Fibroblast of skin of right biceps (primary cell): ENCODE measurements around the gene NFYA.

Experiments
- DNase-seq: peaks from one replicate; pipeline ENCODE4 v3.0.0-alpha.2; 2013

NFYA gene

DNA sequence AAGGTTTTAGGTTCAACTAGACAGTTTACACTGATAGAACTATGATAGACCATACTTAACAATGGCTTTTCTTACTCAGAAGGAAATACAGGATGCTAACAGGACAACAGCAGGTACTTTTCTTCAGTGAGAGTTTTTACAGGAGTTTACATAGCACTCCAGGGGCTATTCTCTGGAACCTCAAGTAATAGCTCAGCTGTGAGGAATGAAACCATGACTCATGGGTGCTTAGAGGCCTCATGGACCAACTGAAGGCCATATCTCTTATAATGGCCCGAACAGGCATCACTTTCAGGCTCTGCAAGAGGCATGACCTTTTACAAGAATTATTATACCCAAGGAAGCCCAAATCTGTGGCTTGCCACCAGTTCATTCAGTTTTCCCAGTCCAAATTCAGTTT is 49.6 kb downstream of the NFYA start:
- peak; percentile 10 for DNase-seq

DNA sequence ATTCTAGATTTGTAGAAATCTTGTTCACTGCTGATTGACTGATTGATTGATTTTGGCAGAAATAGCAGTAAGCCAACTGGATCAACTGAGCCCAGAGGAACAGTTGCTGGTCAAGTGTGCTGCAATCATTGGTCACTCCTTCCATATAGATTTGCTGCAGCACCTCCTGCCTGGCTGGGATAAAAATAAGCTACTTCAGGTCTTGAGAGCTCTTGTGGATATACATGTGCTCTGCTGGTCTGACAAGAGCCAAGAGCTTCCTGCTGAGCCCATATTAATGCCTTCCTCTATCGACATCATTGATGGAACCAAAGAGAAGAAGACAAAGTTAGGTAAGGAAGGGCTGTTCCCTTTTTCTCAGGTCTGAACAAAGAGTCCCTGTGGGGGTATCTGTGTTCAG is 50.1 kb downstream of the NFYA start:
- no peak for DNase-seq

DNA sequence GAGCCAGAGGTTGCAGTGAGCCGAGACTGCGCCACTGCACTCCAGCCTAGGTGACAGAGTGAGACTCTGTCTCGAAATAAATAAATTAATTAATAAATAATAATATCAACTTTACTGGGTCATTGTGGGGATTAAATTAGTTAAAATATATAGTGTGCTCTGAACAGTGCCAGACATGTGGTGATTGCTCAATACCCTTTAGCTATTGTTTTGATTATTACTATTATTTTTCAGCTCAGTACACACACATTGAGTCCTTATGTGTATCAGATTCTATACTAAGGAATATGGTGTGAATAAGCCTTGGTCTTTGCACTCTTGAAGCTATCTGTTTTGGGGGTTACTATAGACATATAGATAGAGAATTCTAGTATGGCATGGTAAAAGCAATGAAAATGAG is 52.5 kb downstream of the NFYA start:
- no peak for DNase-seq

DNA sequence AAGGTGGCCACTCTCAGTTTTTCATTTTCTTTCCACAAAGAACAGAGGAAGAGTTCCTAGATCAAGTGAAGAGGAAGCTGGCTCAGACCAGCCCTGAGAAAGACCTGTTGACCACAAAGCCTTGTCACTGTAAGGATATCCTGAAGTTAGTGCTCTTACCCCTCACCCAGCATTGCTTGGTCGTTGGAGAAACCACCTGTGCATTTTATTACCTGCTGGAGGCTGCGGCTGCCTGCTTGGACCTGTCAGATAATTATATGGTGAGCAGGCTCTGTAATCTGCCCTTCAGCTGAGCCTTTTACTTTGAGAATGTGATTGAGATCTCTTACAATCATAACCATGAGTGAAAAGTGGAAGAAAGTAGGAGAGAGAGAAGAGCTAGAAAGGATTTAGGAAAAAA is 59.5 kb downstream of the NFYA start:
- DNase-seq = no peak

DNA sequence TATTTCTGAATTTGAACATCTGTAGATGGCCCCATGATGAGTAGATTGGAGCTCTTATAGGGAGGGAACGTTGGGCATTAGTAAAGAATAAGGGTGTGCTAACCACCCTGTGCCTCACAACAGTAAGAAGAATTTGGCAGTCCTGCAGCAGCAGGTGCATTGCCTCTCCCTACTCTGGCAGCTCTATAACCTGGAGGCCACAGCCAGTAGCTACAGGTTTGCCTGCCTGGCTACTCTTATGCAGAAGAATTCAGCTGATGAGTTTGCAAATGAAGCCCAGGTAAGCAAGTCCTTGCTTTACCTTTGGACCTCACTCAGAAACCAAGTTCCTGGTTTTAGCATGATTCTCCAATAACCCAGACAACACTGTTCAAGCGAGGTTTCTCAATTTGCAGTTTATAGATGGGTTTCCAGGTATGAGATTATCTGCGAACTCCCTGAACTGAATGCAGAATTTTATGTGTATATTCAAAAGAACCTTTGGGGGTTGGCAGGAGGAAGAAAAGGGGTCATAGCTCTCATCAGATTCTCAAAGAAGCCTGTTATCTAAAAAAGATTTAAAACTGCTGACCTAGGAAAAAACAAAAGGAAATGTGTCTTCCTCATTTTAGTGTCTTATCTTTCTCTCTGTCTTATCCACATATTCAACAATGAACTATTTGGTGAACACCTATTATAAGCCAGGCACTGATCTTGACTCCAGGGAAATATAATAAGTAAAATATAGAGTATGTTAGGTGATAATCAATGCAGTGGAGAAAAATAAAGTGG is 62.5 kb downstream of the NFYA start:
- DNase-seq = no peak

DNA sequence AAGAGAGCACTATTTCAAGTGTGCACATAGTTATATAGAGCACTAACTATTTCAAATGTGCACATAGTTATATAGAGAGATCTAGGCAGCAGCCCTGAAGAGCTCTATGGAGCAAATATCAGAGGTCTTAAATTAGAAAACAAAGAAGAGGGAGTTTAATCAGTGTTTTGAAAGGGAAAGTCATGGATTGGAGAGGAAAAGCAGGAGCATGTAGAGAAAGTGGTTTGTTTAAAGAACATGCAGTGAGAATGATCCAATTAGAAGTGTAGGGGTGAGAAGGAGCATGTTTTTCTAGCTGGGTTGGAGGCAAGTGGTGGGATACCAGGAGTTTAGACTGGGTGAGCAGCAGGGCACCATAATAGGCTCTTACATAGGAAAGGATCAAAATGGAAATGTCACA is 64.1 kb downstream of the NFYA start:
- DNase-seq = no peak

DNA sequence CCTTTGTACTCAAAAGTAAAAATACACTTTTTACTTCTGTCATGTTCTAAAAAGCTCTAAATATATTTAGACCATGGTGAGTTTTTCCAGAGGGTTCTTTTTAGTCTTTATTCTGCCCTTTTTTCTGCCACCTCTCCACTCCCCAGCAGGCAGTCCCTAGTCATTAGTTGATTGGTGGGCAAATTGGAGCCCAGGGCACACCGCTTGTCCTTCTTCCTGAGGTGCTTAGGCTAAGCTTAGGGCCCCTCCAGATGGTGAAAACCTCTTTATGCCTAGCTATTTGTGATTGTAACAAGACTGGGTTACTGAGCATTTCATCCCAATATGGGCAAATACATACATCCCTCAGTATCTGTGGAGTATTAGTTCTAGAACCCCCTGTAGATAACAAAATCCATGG is 75.1 kb downstream of the NFYA start:
- DNase-seq = no peak
